Trophoblast cell (in vitro differentiated cells and primary cell): ENCODE measurements around the gene RBPJL.

Experiments used
- DNase-seq, 2 donors: peaks; one replicate each; pipeline ENCODE4 v3.0.0-alpha.2; 2016
- H2AFZ ChIP-seq: 2 replicates; pipeline ENCODE4 v1.6.1; 2013; ENCODE audit warnings: low read length, moderate library complexity, mild to moderate bottlenecking; ENCODE audit not compliant: insufficient read depth, poor library complexity
- H2AK5ac ChIP-seq: 2 replicates; pipeline ENCODE4 v1.6.1; 2013; ENCODE audit warnings: mild to moderate bottlenecking, low read length
- H2BK120ac ChIP-seq: 2 replicates; pipeline ENCODE4 v1.6.1; 2013; ENCODE audit warnings: low read length, mild to moderate bottlenecking, moderate library complexity; ENCODE audit not compliant: insufficient read depth, poor library complexity
- H2BK12ac ChIP-seq: 2 replicates; pipeline ENCODE4 v1.6.1; 2013; ENCODE audit warnings: mild to moderate bottlenecking, low read length, moderate library complexity
- H2BK5ac ChIP-seq: 2 replicates; pipeline ENCODE4 v1.6.1; 2013; ENCODE audit warnings: low read length, low read depth, moderate library complexity, mild to moderate bottlenecking; ENCODE audit not compliant: poor library complexity
- H3K14ac ChIP-seq: 2 replicates; pipeline ENCODE4 v1.6.1; 2013; ENCODE audit warnings: mild to moderate bottlenecking, low read length
- H3K18ac ChIP-seq: 2 replicates; pipeline ENCODE4 v1.6.1; 2013; ENCODE audit warnings: mild to moderate bottlenecking, low read length
- H3K23ac ChIP-seq: 2 replicates; pipeline ENCODE4 v1.6.1; 2013; ENCODE audit warnings: low read length
- H3K27ac ChIP-seq: 2 replicates; pipeline ENCODE4 v1.5.1; 2013; ENCODE audit warnings: low read depth, mild to moderate bottlenecking, inconsistent platforms, low read length, moderate library complexity
- H3K27me3 ChIP-seq: 2 replicates; pipeline ENCODE4 v1.6.1; 2013; ENCODE audit warnings: inconsistent platforms, mild to moderate bottlenecking, low read length, moderate library complexity; ENCODE audit not compliant: insufficient read depth
- H3K36me3 ChIP-seq, 2 experiments: 1 replicate in 1 of 2; 2 replicates in 1 of 2; pipeline ENCODE4 v1.6.1; 2013; ENCODE audit warnings: low read length in 2 of 2, mild to moderate bottlenecking in 2 of 2, moderate library complexity in 1 of 2; ENCODE audit not compliant: insufficient read depth in 2 of 2, control insufficient read depth in 1 of 2
- H3K4ac ChIP-seq: 2 replicates; pipeline ENCODE4 v1.6.1; 2013; ENCODE audit warnings: low read depth, mild to moderate bottlenecking, low read length, moderate library complexity
- H3K4me1 ChIP-seq, 2 experiments: 1 replicate in 1 of 2; 2 replicates in 1 of 2; pipeline ENCODE4 v1.6.1; 2013; ENCODE audit warnings: low read length in 2 of 2, mild to moderate bottlenecking in 2 of 2, moderate library complexity in 1 of 2; ENCODE audit not compliant: insufficient read depth in 2 of 2, control insufficient read depth in 1 of 2
- H3K4me2 ChIP-seq: 2 replicates; pipeline ENCODE4 v1.6.1; 2013; ENCODE audit warnings: inconsistent platforms, mild to moderate bottlenecking, low read length, moderate library complexity
- H3K4me3 ChIP-seq: 2 replicates; pipeline ENCODE4 v1.5.1; 2013; ENCODE audit warnings: mild to moderate bottlenecking, low read depth, low read length, inconsistent platforms
- H3K79me1 ChIP-seq: one replicate; pipeline ENCODE4 v1.6.1; 2013; ENCODE audit warnings: low read length
- H3K79me2 ChIP-seq: 2 replicates; pipeline ENCODE4 v1.6.1; 2013; ENCODE audit warnings: low read length, mild to moderate bottlenecking; ENCODE audit not compliant: control insufficient read depth, insufficient read depth, poor library complexity
- H3K9ac ChIP-seq: 2 replicates; pipeline ENCODE4 v1.6.1; 2013; ENCODE audit warnings: mild to moderate bottlenecking, low read length
- H3K9me3 ChIP-seq: 2 replicates; pipeline ENCODE4 v1.6.1; 2013; ENCODE audit warnings: low read depth, mild to moderate bottlenecking, control low read depth, inconsistent platforms, low read length; ENCODE audit not compliant: insufficient read depth
- H4K12ac ChIP-seq: 2 replicates; pipeline ENCODE4 v1.6.1; 2013; ENCODE audit warnings: low read depth, mild to moderate bottlenecking, low read length, moderate library complexity
- H4K8ac ChIP-seq: 2 replicates; pipeline ENCODE4 v1.6.1; 2013; ENCODE audit warnings: low read depth, mild to moderate bottlenecking, low read length, moderate library complexity
- H4K91ac ChIP-seq: one replicate; pipeline ENCODE4 v1.6.1; 2013; ENCODE audit warnings: low read depth, mild to moderate bottlenecking, low read length, moderate library complexity
- WGBS: extraction: QIAGEN DNeasy Blood & Tissue Kit; methylation state at CpG from one replicate; pipeline ENCODE4 v1.1.7; 2013; ENCODE audit warnings: missing lambda C conversion rate; ENCODE audit not compliant: insufficient read length, insufficient coverage; ENCODE audit errors: extremely low coverage; 5-methylcytosine and 5-hydroxymethylcytosine counted together

Gene RBPJL

DNA sequence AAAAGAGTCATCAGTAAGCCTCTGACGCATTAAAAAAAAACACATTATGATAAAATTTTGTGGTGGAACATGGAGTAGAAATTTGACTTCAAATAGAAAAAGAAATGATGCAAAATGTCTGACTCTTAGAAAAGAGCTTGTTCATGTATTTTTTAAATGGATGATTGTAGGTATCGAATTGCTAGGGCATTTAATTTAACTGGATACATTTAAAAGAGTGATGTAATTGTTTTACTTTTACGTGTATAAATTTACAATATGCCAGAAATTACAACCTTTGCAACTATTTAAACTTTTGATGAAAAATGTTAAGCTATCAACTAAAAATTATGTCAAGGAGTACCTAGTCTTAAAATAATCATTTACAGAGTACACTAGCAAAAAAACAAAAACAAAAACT, 46.1 kb downstream of the RBPJL start:
- H3K79me1 ChIP-seq = peaks cover 8% of the 10 kb centered on the region
- no peak overlapping the region for H2BK5ac ChIP-seq
- H4K91ac ChIP-seq = no peak overlapping the region
- no peak overlapping the region for H4K12ac ChIP-seq
- no peaks in the 10 kb centered on the region for H3K36me3 ChIP-seq
- no peak overlapping the region for H2BK12ac ChIP-seq
- H3K18ac ChIP-seq = no peak overlapping the region
- H3K4me2 ChIP-seq = no peak overlapping the region
- no peak overlapping the region for H3K9ac ChIP-seq
- H3K27me3 ChIP-seq = no peaks in the 10 kb centered on the region
- H3K23ac ChIP-seq = no peak overlapping the region
- peaks cover 6 to 8% of the 10 kb centered on the region in 2 experiments for H3K4me1 ChIP-seq
- H3K9me3 ChIP-seq = no peaks in the 10 kb centered on the region
- H3K79me2 ChIP-seq = peaks cover 5% of the 10 kb centered on the region
- no peak overlapping the region for H3K4me3 ChIP-seq
- DNase-seq = no peak
- no peak overlapping the region for H3K14ac ChIP-seq
- H2AK5ac ChIP-seq = no peak overlapping the region
- H3K27ac ChIP-seq = no peak overlapping the region
- no peak overlapping the region for H2AFZ ChIP-seq
- H2BK120ac ChIP-seq = no peak overlapping the region
- H3K4ac ChIP-seq = no peak overlapping the region
- no peak overlapping the region for H4K8ac ChIP-seq
- WGBS = no CpG with 5 or more reads among the region's 3 CpGs

DNA sequence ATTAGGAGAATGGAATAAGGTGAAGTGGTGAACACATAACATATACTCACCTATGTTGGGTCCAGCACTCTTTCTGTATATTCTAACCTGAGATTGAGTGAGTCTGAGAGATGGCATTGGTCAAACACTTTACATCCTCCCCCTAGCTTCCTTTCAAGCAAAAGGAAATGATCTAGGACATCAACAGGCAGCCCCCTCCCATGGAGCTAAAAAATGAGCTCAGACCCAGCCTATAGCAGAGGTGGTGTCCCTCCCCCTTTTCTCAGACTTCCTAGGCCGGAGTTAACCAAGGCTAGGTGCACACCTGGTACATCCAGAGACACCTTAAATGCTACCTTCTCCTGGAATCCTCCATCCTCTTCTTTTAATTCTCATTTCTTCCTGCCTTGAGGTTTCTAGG, 47.1 kb downstream of the RBPJL start:
- H2AK5ac ChIP-seq = no peak overlapping the region
- H4K8ac ChIP-seq = no peak overlapping the region
- no peak overlapping the region for H3K4ac ChIP-seq
- no peak overlapping the region for H3K23ac ChIP-seq
- H3K18ac ChIP-seq = no peak overlapping the region
- H2BK12ac ChIP-seq = no peak overlapping the region
- H3K9ac ChIP-seq = no peak overlapping the region
- H3K4me3 ChIP-seq = no peak overlapping the region
- no peak overlapping the region for H3K14ac ChIP-seq
- H3K4me1 ChIP-seq = peaks cover 11 to 13% of the 10 kb centered on the region in 2 experiments
- no peak for DNase-seq
- no peaks in the 10 kb centered on the region for H3K9me3 ChIP-seq
- H2BK120ac ChIP-seq = no peak overlapping the region
- H3K27me3 ChIP-seq = no peaks in the 10 kb centered on the region
- H3K36me3 ChIP-seq = no peaks in the 10 kb centered on the region
- no peak overlapping the region for H4K91ac ChIP-seq
- no peak overlapping the region for H3K4me2 ChIP-seq
- no peak overlapping the region for H4K12ac ChIP-seq
- H3K27ac ChIP-seq = no peak overlapping the region
- no peak overlapping the region for H2BK5ac ChIP-seq
- H3K79me1 ChIP-seq = peaks cover 5% of the 10 kb centered on the region
- no CpG with 5 or more reads among the region's 1 CpG for WGBS
- H2AFZ ChIP-seq = no peak overlapping the region
- H3K79me2 ChIP-seq = no peaks in the 10 kb centered on the region

- Histone ChIP-seq H3K4me3 (no peak overlapping the region), H3K14ac (no peak overlapping the region), H2AFZ (no peak overlapping the region), H2BK120ac (no peak overlapping the region), H4K8ac (no peak overlapping the region), H3K27me3 (no peaks in the 10 kb centered on the region), H2BK12ac (no peak overlapping the region), H4K91ac (no peak overlapping the region), H3K18ac (no peak overlapping the region), H2AK5ac (no peak overlapping the region), H3K9ac (no peak overlapping the region), H3K4ac (no peak overlapping the region), H3K36me3 (no peaks in the 10 kb centered on the region), H3K79me2 (peaks cover 2% of the 10 kb centered on the region), H3K27ac (no peak overlapping the region), H3K4me2 (no peak overlapping the region), H2BK5ac (no peak overlapping the region), H3K23ac (no peak overlapping the region), H3K9me3 (no peaks in the 10 kb centered on the region), H3K4me1 (peaks cover 20 to 21% of the 10 kb centered on the region in 2 experiments), H4K12ac (no peak overlapping the region), H3K79me1 (peaks cover 14% of the 10 kb centered on the region)
- DNase-seq = peak; percentile 34 to 44
- WGBS = 100% methylated on average over 1 of the region's 9 CpGs
These were observed 48.0 kb downstream of the RBPJL start for GRCh38 chr20:45354423-45355208.

- H3K4me3 ChIP-seq = no peak overlapping the region
These were observed 48.8 kb downstream of the RBPJL start for GRCh38 chr20:45355209-45356084.

More at GRCh38 chr20:45355209-45356084, 48.8 kb downstream of the RBPJL start:
- Histone ChIP-seq H2BK120ac (no peak overlapping the region), H3K18ac (no peak overlapping the region), H3K14ac (no peak overlapping the region), H2BK5ac (no peak overlapping the region), H3K9me3 (no peaks in the 10 kb centered on the region), H4K8ac (no peak overlapping the region), H3K9ac (no peak overlapping the region), H3K27ac (no peak overlapping the region), H4K12ac (no peak overlapping the region), H4K91ac (no peak overlapping the region), H3K4me1 (peaks cover 21 to 28% of the 10 kb centered on the region in 2 experiments), H2AFZ (no peak overlapping the region), H3K23ac (no peak overlapping the region), H3K4ac (no peak overlapping the region), H2AK5ac (no peak overlapping the region), H2BK12ac (peak overlapping the region; percentile 34), H3K27me3 (no peaks in the 10 kb centered on the region), H3K4me2 (no peak overlapping the region), H3K79me1 (peaks cover 17% of the 10 kb centered on the region), H3K79me2 (peaks cover 2% of the 10 kb centered on the region), H3K36me3 (no peaks in the 10 kb centered on the region)
- peak; percentile 24 to 32 for DNase-seq
- WGBS = no CpG with 5 or more reads among the region's 5 CpGs
